Stimulated activated CD4-positive, alpha-beta T cell treated with anti-CD3 and anti-CD28 coated beads, Interleukin-15, amount 100 ng/mL, for 24 hours (primary cell): ENCODE measurements around the gene ATP10A.
"Not testable (repeated sequence)": the region's sequence is repeated elsewhere in the genome, so short reads cannot be mapped to it uniquely, and the experiment has no call there.

Experiments
- DNase-seq: peaks from one replicate; pipeline ENCODE4 v3.0.0-alpha.2; 2020

Gene ATP10A

GRCh38 chr15:25768271-25768670 lies 94.9 kb downstream of the ATP10A start:
- no peak for DNase-seq

GRCh38 chr15:25767356-25768151 lies 95.6 kb downstream of the ATP10A start:
- DNase-seq, result no peak

- DNase-seq, result no peak
These were observed 96.7 kb downstream of the ATP10A start for GRCh38 chr15:25766417-25766816.

GRCh38 chr15:25764980-25765735 lies 98.0 kb downstream of the ATP10A start:
- no peak for DNase-seq

- no peak for DNase-seq
These were observed 99.2 kb downstream of the ATP10A start for GRCh38 chr15:25763954-25764353.

- DNase-seq, result no peak
These were observed 99.8 kb downstream of the ATP10A start for GRCh38 chr15:25763331-25763751.

- no peak for DNase-seq
These were observed 101.0 kb downstream of the ATP10A start for GRCh38 chr15:25761971-25762662.

GRCh38 chr15:25759421-25759820 lies 103.7 kb downstream of the ATP10A start:
- no peak for DNase-seq

GRCh38 chr15:25758612-25759011 lies 104.5 kb downstream of the ATP10A start:
- not testable (repeated sequence) for DNase-seq

GRCh38 chr15:25743548-25744275 lies 119.4 kb downstream of the ATP10A start:
- no peak for DNase-seq

GRCh38 chr15:25742776-25743547 lies 120.2 kb downstream of the ATP10A start:
- DNase-seq, result no peak

- DNase-seq, result no peak
These were observed 120.9 kb downstream of the ATP10A start for GRCh38 chr15:25742041-25742730.

GRCh38 chr15:25741256-25741580 lies 121.9 kb downstream of the ATP10A start:
- DNase-seq, result no peak

- DNase-seq, result no peak
These were observed 122.5 kb downstream of the ATP10A start for GRCh38 chr15:25740383-25741255.

GRCh38 chr15:25739687-25740121 lies 123.4 kb downstream of the ATP10A start:
- DNase-seq, result peak; percentile 46

- DNase-seq, result no peak
These were observed 124.8 kb downstream of the ATP10A start for GRCh38 chr15:25738171-25738965.

GRCh38 chr15:25737218-25737643 lies 125.9 kb downstream of the ATP10A start:
- DNase-seq, result no peak

GRCh38 chr15:25736461-25736860 lies 126.7 kb downstream of the ATP10A start:
- DNase-seq, result no peak

- DNase-seq, result no peak
These were observed 127.4 kb downstream of the ATP10A start for GRCh38 chr15:25735550-25736384.
